Activated CD8-positive, alpha-beta memory T cell treated with anti-CD3 and anti-CD28 coated beads, Interleukin-2, amount 50 U/mL, for 4 hours (primary cell): Measurements from ENCODE around the gene GATA2.

ENCODE experiments used
- DNase-seq: peaks from one replicate; pipeline ENCODE4 v3.0.0-alpha.2; 2020

Gene GATA2

DNA sequence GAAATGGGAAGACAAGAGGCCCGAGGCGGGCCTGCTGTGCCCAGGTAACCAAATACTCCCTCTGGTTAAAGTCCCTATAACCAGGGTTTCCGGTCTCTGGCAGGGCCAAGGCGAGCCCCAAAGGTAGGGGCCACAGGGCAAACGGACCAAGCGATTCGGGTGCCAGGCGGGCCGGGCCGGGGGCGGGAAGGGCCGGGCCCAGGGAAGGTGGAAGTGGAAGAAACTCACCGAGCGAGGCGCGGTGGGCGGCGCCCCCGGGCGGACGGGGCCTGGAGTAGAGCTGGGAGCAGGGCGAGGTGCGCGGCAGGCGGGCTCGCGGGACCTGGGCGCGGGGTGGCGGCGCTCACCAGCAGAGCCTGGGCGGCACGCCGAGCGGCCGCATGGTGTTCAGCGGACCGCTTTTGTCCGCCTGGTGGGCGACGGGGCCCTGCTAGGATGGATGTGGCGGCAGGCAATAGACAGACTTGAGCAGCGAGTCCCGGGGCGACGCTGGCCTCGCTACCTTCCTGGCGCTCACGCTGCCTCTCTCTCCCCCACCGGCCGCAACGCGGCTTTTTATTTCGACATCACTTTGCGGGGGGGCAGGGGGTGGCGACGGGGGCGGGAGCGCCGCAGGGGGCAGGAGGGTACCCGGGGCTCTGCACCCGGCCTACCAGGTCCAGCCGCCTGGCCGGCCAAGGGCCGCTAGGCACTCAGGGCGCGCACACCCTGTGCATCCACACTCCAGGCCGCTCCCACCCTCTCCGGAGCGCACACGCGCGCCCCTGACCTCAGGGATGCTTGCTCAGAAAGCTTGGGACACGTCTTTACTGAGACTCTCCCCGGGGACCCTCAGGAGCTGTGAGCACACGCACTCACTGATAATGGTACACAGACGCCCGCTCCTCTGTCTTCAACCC, at the start of gene GATA2:
Gene GATA2 (minus strand): TSS at position 531 of the 899 bp plus-strand sequence. CDS start 6,170 bp downstream, outside the sequence.
- DNase-seq, result no peak

DNA sequence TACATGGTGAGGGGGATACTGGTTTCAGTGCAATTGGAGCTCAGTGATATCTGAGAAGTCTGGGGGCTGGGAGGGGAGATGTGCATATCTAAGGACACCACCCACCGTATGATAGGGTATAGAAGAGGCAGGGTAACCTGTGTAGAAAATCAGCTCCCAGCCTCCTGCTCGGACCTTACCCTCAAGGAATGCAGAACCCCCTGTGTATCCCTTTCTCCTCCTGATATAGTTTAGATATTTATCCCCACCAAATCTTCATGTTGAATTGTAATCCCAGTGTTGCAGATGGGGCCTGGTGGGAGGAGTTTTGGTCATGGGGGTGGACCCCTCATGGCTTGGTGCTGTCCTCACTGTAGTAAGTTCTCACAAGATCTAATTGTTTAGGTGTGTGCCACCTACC, 48.2 kb upstream of the GATA2 start:
- DNase-seq, result no peak

- DNase-seq, result no peak
Measured at GRCh38 chr3:128539376-128539775, 46.4 kb upstream of the GATA2 start.

- no peak for DNase-seq
Measured at GRCh38 chr3:128537091-128537703, 44.2 kb upstream of the GATA2 start.

DNA sequence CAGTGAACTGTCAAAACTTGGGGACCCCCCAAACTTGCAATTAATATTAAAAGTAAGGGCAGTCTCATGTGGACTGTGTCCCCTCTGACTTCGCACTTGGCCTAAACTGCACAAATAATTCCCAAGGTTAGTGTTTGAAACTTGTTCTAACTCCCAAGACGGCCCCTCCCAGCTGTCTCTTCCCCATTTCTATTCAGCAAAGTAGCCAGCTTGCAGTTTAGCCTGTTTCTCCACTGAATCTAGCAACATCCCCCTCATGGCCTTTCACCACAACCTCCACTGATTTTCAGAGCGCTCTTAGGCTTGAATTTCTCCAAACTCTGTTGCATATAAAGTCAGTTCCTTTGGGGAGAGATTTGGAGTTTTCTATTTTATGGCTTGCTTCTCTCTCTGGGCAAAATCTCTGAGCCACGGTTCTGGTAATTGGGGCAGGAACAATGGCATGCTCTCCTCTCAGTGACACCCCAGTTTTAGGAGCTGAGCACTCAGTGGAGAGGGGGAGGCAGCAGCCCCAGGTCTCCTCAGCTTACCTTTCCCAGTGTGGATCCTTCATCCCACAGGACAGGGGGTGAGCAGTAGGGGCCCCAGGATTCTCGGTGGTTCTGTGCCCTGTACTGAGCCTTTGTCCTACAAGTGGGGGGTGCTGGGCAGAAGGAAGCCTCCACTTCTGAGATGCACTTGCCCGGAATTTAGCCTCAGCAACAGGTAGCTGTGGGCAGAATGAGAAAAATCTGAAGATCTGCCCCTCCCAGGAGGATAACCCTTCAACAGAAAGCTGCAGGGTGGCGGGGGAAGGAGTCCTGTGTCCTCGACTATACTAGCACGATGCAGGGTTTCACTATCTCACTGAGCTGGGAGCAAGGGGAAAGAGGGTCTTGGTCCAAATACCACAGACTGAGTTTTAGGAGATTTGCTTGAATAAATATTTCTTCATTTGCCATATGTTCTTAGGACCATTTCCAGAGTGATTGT, 39.3 kb upstream of the GATA2 start:
- no peak for DNase-seq

DNA sequence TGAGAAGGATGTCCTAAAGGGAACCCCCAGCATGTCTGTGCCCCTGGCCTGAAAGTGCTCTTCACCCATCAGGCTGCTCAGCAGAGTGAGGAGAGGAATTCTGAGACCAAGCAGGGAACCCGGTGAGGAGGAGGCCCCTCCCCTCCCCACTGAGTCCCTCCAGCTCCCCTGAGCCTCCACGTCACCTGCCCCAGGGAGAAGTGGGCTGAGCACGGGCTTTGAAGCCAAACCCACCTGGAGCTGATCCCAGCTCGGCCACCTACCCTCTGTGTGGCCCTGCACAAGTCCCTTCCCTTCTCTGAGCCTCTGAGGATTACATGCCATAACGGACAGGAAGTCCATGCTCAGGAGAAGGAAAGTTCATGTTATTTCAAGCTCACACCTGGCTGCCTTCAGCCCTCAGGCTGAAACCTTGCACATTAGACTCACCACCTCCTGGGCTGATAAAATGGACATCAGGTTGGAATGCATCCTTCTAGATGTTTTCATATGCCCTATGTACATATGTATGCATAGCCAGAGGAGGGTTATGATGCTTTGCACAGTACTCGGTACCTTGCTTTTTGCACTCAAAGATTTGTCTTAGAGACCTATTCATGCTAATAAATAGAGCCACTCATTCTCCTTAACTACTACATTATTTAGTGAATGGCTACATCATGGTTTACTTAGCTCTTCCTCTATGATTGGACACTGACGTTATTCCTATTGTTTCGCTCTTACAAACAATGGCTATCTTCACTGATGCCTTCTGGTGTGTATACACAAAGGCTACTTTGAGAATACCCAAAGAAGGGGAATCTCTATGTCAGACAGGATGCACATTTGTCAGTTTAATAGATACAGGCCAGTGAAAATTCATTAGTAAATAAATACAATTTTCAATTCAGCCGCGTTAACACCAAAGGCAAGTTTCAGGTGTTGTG, 31.6 kb upstream of the GATA2 start:
- no peak for DNase-seq

- no peak for DNase-seq
Measured at GRCh38 chr3:128523591-128523990, 30.6 kb upstream of the GATA2 start.

DNA sequence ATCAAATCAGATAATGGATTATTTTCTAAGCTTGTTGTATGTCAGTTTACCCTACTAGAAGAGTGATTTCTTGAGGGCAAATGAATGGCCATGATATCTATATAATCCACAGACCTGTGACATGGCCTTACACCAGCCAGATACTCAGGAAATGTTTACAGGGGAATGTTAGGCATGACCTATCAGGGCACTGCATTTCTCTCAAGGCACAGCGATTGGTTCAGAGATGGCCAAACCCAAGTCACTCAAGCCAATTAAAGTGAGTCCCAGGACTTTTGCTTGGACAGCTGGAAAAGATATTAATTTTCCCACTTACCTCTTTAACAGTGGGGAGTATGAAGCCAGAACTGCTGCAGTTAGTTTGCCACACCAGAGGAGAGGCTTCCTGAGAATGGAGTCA, 28.7 kb upstream of the GATA2 start:
- DNase-seq, result no peak

DNA sequence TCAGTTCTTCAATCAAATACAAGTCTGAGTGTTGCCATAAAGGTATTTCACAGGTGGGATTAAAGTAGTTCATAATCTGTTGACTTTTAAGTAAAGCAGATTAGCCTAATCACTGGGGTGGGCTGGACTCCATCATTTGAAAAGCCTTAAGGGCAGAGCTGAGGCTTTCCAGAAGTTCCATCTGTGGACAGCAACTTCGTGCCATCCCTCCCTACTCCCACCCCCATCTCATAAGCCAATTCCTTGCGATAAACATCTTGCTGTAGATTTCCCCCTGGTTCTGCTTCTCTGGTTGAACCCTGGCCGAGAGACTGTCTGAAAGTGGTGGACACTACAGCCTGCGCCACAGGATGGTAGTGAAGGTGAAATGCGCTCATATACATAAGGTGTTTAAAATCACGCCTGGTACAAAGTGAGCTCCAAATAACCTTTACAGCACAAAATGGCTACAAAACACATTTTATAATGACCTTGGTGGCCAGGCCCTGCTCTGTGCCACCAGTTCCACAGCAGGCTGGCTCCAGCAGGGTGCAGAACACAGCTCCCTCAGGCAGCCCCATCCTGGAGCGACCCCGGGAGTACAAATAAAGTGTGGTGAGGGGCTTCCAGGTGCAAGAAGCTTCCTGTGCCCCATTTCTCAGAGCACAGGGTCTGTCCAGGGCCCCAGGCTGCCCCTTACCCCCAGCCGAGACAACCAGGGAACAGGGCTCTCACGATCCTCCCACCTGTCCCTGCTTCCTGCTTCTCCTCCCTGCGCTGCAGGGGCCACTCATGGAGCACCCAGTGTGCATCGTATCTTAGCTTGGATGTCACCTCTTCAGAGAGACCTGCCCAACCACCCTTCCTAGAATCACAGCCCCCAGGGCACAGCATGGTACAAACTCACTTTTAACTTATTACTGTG, 25.8 kb upstream of the GATA2 start:
- DNase-seq, result no peak

DNA sequence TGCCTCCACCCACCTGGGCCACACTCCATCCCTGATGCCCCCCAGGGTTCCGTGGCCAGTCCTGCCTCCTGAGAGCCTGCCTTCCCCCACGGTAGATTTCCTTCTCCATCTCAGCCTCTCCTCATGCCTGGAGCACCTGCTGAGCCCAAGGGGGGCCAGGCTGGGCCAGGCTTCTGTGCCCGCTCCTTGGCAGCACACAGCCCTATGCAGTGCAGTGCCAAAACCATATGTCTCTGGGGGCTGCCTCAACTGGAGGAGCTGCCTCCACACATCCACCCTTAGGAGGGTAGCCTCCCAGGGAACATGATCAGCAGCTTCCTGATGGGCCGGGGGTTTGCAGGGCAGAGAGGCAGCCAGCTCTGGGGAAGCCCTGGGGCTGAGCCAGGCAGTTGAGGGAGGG, 24.6 kb upstream of the GATA2 start:
- no peak for DNase-seq

DNA sequence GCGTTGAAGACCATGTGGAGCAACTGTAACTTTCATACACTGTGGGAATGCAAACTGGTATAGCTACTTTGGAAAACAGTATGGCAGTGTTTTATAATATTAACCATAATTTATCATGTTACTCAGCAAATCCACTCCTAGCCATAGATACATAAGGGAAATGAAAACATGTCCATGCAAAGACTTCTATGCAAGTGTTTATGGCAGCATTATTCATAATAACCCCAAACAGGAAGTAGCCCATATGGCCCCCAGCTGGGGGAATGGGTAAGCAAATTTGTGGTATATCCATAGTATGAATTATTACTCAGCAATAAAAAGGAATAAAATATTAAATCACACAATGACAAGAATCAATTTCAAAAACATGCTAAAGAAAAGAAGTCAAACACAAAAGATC, 23.0 kb upstream of the GATA2 start:
- DNase-seq, result no peak

- no peak for DNase-seq
Measured at GRCh38 chr3:128508852-128509251, 15.9 kb upstream of the GATA2 start.

GRCh38 chr3:128506754-128507153, 13.8 kb upstream of the GATA2 start:
- no peak for DNase-seq

DNA sequence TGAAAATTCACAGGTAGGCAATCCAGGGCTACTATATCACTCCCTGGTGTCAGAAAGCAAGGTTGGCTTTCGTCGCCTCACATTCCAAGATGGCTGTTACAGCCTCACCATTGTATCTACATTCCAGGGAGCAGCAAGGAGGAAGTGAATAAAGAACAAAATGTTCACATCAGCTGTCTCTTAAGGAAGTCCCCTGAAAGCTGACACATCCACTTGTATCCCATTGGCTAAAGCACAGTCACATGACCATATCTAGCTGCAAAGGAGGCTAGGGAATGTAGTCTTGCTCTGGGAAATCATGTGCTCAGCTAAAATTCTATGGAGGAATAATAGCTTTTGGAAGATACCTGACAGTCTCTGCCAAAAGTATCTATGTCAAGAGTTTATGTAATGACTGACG, 12.8 kb upstream of the GATA2 start:
- DNase-seq, result no peak

DNA sequence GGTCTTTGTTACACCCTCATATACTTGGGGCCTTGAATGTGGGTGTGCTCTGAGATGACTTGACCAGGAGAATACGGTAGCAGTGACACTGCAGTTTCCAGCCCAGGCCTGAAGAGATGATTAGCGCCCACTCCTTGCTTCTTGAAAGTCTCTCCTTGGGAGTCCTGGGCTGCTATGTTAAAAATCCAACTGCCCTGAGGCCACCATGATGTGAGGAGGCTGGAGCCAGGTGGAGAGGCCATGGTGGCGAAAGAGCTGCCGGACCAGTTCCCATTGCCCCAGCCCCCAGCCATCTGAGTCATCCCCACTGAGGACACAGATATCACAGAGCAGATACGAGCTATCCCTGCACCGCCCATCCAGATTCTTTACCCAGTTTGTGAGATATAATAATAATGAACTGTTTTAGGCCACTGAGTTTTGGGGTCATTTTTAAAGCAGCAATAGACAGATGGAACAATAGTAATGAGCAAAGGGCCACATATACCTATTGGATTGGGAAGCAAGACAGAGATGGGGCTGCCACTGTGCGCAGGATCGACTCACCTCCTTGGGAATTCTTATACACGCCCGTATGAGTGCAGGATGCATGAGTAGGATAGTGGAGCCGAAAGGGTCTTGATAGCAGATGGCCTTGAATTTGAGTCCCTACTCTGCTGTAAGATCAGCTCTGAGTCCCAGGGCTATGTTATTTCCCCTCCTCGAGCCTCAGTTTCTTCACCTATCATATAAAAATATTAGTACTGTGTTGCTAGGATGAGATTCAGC, 12.1 kb upstream of the GATA2 start:
- no peak for DNase-seq

DNA sequence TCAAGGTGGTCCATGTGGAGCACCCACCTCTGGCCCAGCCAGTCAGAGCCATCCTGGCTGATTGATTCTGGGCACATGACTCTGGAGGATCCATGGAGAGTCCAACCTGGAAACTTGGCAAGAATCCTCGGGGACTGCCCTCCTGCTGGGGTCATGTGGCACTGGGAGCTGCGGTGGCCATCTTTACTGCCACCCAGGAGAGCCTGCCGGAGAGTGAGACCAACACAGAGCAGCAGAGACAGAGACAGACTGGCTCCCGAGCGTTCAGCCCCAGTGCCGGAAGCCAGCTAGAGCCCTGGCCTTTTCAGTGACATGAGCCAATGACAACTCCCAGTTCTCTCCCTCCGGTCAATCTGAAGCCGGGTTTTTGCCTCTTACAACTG, 11.5 kb upstream of the GATA2 start:
- DNase-seq, result no peak

GRCh38 chr3:128503751-128504532, 10.9 kb upstream of the GATA2 start:
- no peak for DNase-seq

GRCh38 chr3:128503164-128503651, 10.2 kb upstream of the GATA2 start:
- no peak for DNase-seq

- DNase-seq, result no peak
Measured at GRCh38 chr3:128502712-128503111, 9.7 kb upstream of the GATA2 start.
